Stimulated activated CD8-positive, alpha-beta memory T cell treated with anti-CD3 and anti-CD28 coated beads, Interleukin-4, amount 100 ng/mL, for 4 hours (primary cell): ENCODE data around the gene SELENBP1.
"Not testable (repeated sequence)": the region's sequence is repeated elsewhere in the genome, so short reads cannot be mapped to it uniquely, and the experiment has no call there.

Source experiments
- DNase-seq, 2 donors: peaks; one replicate each; pipeline ENCODE4 v3.0.0-alpha.2; 2020; ENCODE audit warnings: low read depth in 2 of 2, low spot score in 1 of 2

SELENBP1 gene

GRCh38 chr1:151372058-151372934 lies at the start of gene SELENBP1:
Gene SELENBP1, minus strand, starts transcription at chr1:151372705. Its CDS starts 64 bp downstream, at chr1:151372641.
- DNase-seq, result no peak

GRCh38 chr1:151419819-151420218 lies 47.3 kb upstream of the SELENBP1 start:
- no peak for DNase-seq

GRCh38 chr1:151418081-151418480 lies 45.6 kb upstream of the SELENBP1 start:
- DNase-seq, result no peak

GRCh38 chr1:151416231-151416630 lies 43.7 kb upstream of the SELENBP1 start:
- DNase-seq, result no peak

- no peak for DNase-seq
Observed at GRCh38 chr1:151411884-151412283, 39.4 kb upstream of the SELENBP1 start.

GRCh38 chr1:151408891-151409290 lies 36.4 kb upstream of the SELENBP1 start:
- DNase-seq, result no peak

GRCh38 chr1:151407304-151407703 lies 34.8 kb upstream of the SELENBP1 start:
- DNase-seq, result no peak

- DNase-seq, result no peak
Observed at GRCh38 chr1:151406176-151406575, 33.7 kb upstream of the SELENBP1 start.

GRCh38 chr1:151405187-151405951 lies 32.9 kb upstream of the SELENBP1 start:
- no peak for DNase-seq

GRCh38 chr1:151403612-151404011 lies 31.1 kb upstream of the SELENBP1 start:
- DNase-seq, result no peak

- DNase-seq, result no peak
Observed at GRCh38 chr1:151402764-151403163, 30.3 kb upstream of the SELENBP1 start.

GRCh38 chr1:151401860-151402259 lies 29.4 kb upstream of the SELENBP1 start:
- DNase-seq, result no peak

GRCh38 chr1:151401125-151401788 lies 28.8 kb upstream of the SELENBP1 start:
- DNase-seq, result no peak

- DNase-seq, result peak; percentile 60 to 64
Observed at GRCh38 chr1:151399324-151400171, 27.0 kb upstream of the SELENBP1 start, which contains the start of gene PSMB4. Gene PSMB4, plus strand, starts transcription at chr1:151399573. Its CDS starts 15 bp downstream, at chr1:151399588.

GRCh38 chr1:151396265-151396664 lies 23.8 kb upstream of the SELENBP1 start:
- not testable (repeated sequence) for DNase-seq

GRCh38 chr1:151393583-151393982 lies 21.1 kb upstream of the SELENBP1 start:
- DNase-seq, result no peak

- no peak for DNase-seq
Observed at GRCh38 chr1:151391079-151391563, 18.6 kb upstream of the SELENBP1 start.

GRCh38 chr1:151390221-151391078 lies 17.9 kb upstream of the SELENBP1 start:
- not testable (repeated sequence) for DNase-seq

GRCh38 chr1:151386002-151386401 lies 13.5 kb upstream of the SELENBP1 start:
- DNase-seq, result no peak
